ENCODE data around the gene PHYH. TPM values are rescaled to one million over a fixed set of nuclear protein-coding genes. Genes with fewer than 3 reads are reported as not detected.

PHYH gene
- total RNA-seq, 4 donors from 2014 or later: 16.1 to 90.1 (median 49.2) TPM

GRCh38 chr10:13328126-13328525 lies 28.3 kb upstream of the PHYH start:
- no peak overlapping the region for H3K27ac ChIP-seq
- peaks cover 0 to 60% (median 19%) of the 10 kb centered on the region in 4 donors for H3K36me3 ChIP-seq
- TF ChIP-seq POLR2A (IDR thresholded peaks at IDR 0.05) (no peak), POLR2AphosphoS5 (IDR thresholded peaks at IDR 0.05) (no peak), EP300 (IDR thresholded peaks at IDR 0.05; ENCODE audit: low read depth) (no peak)
- TF ChIP-seq, protein P1, sequence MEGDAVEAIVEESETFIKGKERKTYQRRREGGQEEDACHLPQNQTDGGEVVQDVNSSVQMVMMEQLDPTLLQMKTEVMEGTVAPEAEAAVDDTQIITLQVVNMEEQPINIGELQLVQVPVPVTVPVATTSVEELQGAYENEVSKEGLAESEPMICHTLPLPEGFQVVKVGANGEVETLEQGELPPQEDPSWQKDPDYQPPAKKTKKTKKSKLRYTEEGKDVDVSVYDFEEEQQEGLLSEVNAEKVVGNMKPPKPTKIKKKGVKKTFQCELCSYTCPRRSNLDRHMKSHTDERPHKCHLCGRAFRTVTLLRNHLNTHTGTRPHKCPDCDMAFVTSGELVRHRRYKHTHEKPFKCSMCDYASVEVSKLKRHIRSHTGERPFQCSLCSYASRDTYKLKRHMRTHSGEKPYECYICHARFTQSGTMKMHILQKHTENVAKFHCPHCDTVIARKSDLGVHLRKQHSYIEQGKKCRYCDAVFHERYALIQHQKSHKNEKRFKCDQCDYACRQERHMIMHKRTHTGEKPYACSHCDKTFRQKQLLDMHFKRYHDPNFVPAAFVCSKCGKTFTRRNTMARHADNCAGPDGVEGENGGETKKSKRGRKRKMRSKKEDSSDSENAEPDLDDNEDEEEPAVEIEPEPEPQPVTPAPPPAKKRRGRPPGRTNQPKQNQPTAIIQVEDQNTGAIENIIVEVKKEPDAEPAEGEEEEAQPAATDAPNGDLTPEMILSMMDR (IDR thresholded peaks at IDR 0.05): no peak
- no peak overlapping the region for H3K4me3 ChIP-seq
- peaks cover 0 to 3% (median 0%) of the 10 kb centered on the region in 4 donors for H3K4me1 ChIP-seq
- no peaks in the 10 kb centered on the region for H3K9me3 ChIP-seq
- H3K27me3 ChIP-seq: no peaks in the 10 kb centered on the region
- 96% methylated on average over 5 of the region's 5 CpGs; no CpG with 5 or more reads in 1 of the 2 donors for WGBS, 2 donors (ENCODE audit: low coverage in 1 of 2)
- intact Hi-C loops (cut with DNase I; ENCODE audit: low total_unique reads): no loop called here
- no peak for DNase-seq
- in situ Hi-C loops (cut with MboI; ENCODE audit: low pct_ligation_motif_present in 1 of 4, low pct_unique_long_range_greater_than_20kb in 1 of 4, low sequenced_read_pairs in 3 of 4): no loop called here

- Histone ChIP-seq H3K27me3 (no peaks in the 10 kb centered on the region), H3K36me3 (peaks cover 0 to 60% (median 22%) of the 10 kb centered on the region in 4 donors), H3K4me3 (no peak overlapping the region), H3K4me1 (peaks cover 0 to 3% (median 0%) of the 10 kb centered on the region in 4 donors), H3K27ac (no peak overlapping the region), H3K9me3 (no peaks in the 10 kb centered on the region)
- 38 to 55% methylated on average over 1 to 3 of the region's 3 CpGs for WGBS, 2 donors (ENCODE audit: low coverage in 1 of 2)
- TF ChIP-seq EP300 (IDR thresholded peaks at IDR 0.05; ENCODE audit: low read depth): no peak
- TF ChIP-seq, protein P1 (IDR thresholded peaks at IDR 0.05): no peak
- DNase-seq: no peak
- intact Hi-C loops (cut with DNase I; ENCODE audit: low total_unique reads) (no loop called here), in situ Hi-C loops (cut with MboI; ENCODE audit: low pct_ligation_motif_present in 1 of 4, low pct_unique_long_range_greater_than_20kb in 1 of 4, low sequenced_read_pairs in 3 of 4) (no loop called here)
Measured at GRCh38 chr10:13327534-13327933, 27.7 kb upstream of the PHYH start.

DNA sequence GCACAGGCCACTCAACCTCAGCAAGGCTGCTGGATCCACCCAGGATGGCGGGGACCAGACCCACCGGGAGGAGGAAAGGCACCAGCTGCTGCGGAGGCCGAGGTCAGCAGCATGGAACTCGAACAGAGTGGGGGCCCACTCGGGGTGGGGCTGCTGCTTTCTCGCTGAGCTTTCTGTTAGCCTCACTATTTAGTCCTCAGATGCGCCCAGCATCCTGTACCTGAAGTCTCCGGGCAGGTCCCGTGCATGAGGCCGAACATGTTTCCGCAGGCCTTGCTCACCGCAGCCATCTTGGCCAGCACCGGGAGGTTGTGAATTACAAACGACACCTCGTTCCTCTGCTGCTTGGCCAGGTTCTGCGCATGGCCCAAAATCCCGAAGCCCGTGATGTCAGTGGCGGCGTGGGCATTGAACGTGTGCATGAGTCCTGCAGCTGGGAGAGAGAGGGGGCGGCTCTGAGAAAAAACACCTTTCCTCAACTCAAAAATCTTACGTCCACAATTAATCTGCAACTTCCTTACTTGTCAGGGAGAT lies 22.8 kb upstream of the PHYH start:
- Histone ChIP-seq H3K4me1 (peaks cover 0 to 2% (median 0%) of the 10 kb centered on the region in 4 donors), H3K27ac (no peak overlapping the region), H3K27me3 (no peaks in the 10 kb centered on the region), H3K9me3 (no peaks in the 10 kb centered on the region), H3K4me3 (no peak overlapping the region), H3K36me3 (peaks cover 0 to 67% (median 21%) of the 10 kb centered on the region in 4 donors)
- no peak for DNase-seq
- in situ Hi-C loops (cut with MboI; ENCODE audit: low pct_ligation_motif_present in 1 of 4, low pct_unique_long_range_greater_than_20kb in 1 of 4, low sequenced_read_pairs in 3 of 4) (no loop called here), intact Hi-C loops (cut with DNase I; ENCODE audit: low total_unique reads) (no loop called here)
- 93 to 100% methylated on average over 3 to 24 of the region's 24 CpGs for WGBS, 2 donors (ENCODE audit: low coverage in 1 of 2)
- TF ChIP-seq POLR2A (IDR thresholded peaks at IDR 0.05): no peak
- no peak for TF ChIP-seq EP300 (IDR thresholded peaks at IDR 0.05; ENCODE audit: low read depth)
- TF ChIP-seq, protein P1 (IDR thresholded peaks at IDR 0.05): no peak
- TF ChIP-seq POLR2AphosphoS5 (IDR thresholded peaks at IDR 0.05): no peak

DNA sequence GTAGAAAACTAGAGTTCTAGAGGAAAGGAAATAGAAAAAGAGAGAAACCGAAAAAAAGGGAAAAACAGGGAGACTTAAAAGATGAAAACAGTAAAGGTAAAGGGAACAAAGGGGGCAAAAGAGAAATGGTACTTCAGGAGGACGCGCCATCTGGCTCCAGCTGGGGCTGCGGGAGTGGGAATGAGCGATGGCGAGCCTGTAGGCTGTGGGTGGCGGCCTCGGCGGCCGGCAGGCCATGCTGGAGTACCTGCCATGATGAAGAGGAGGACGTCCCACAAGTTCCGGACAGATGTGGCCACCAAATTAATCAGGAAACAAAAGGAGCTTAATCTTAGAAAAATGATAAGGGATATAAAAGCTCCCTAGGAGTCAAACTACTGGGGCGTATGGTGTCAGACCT lies 21.7 kb upstream of the PHYH start:
- H3K36me3 ChIP-seq: peaks cover 0 to 56% (median 19%) of the 10 kb centered on the region in 4 donors
- H3K9me3 ChIP-seq: no peaks in the 10 kb centered on the region
- 92 to 97% methylated on average over 2 to 13 of the region's 13 CpGs for WGBS, 2 donors (ENCODE audit: low coverage in 1 of 2)
- intact Hi-C loops (cut with DNase I; ENCODE audit: low total_unique reads) (no loop called here), in situ Hi-C loops (cut with MboI; ENCODE audit: low pct_ligation_motif_present in 1 of 4, low pct_unique_long_range_greater_than_20kb in 1 of 4, low sequenced_read_pairs in 3 of 4) (no loop called here)
- no peak for TF ChIP-seq EP300 (IDR thresholded peaks at IDR 0.05; ENCODE audit: low read depth)
- TF ChIP-seq POLR2AphosphoS5 (IDR thresholded peaks at IDR 0.05): no peak
- TF ChIP-seq, protein P1 (IDR thresholded peaks at IDR 0.05): no peak
- no peak for TF ChIP-seq POLR2A (IDR thresholded peaks at IDR 0.05)
- H3K4me3 ChIP-seq: no peak overlapping the region
- H3K27ac ChIP-seq: no peak overlapping the region
- DNase-seq: no peak
- H3K27me3 ChIP-seq: no peaks in the 10 kb centered on the region
- no peaks in the 10 kb centered on the region for H3K4me1 ChIP-seq

All from transverse colon (tissue), 4 donors.